Neural crest cell (in vitro differentiated cells): ENCODE results near the gene ELAVL4. TPM values are rescaled to one million over a fixed set of nuclear protein-coding genes. Genes with fewer than 3 reads are reported as not detected.

Experiments
- DNase-seq: peaks from one replicate; pipeline ENCODE4 v3.0.0; 2021; ENCODE audit warnings: low read depth, mixed read lengths, low spot score
- H3K27ac Mint-ChIP-seq: one replicate; pipeline ENCODE4 v1.8.0; 2021; ENCODE audit warnings: mild to moderate bottlenecking, mixed read lengths; ENCODE audit not compliant: unreplicated experiment
- H3K27me3 Mint-ChIP-seq: 2 replicates; pipeline ENCODE4 v1.8.0; 2021; ENCODE audit warnings: low read depth, mild to moderate bottlenecking, mixed read lengths
- H3K36me3 Mint-ChIP-seq: 2 replicates; pipeline ENCODE4 v1.8.0; 2021; ENCODE audit warnings: low read depth, mild to moderate bottlenecking, mixed read lengths
- H3K4me1 Mint-ChIP-seq: 2 replicates; pipeline ENCODE4 v1.8.0; 2021; ENCODE audit warnings: mixed read lengths
- H3K4me3 Mint-ChIP-seq: one replicate; pipeline ENCODE4 v1.8.0; 2021; ENCODE audit warnings: mild to moderate bottlenecking, mixed read lengths
- H3K9me3 Mint-ChIP-seq: 2 replicates; pipeline ENCODE4 v1.8.0; 2021; ENCODE audit warnings: mixed read lengths
- long read RNA-seq: library from polyadenylated mRNA; unstranded; transcript quantifications from one replicate; pipeline ENCODE4 v2.0.0, GENCODE V29; 2020
- total RNA-seq: library from RNA; stranded (reverse); gene quantifications from 2 replicates; pipeline ENCODE4 v1.2.1, GENCODE V29; 2021
- TF ChIP-seq, protein P1 (sequence below): fragments of 200-600 bp; sonication (generic); conservative IDR thresholded peaks from 2 replicates; pipeline ENCODE4 v1.5.0; 2021; ENCODE audit warnings: antibody characterized with exemption, mild to moderate bottlenecking

Gene ELAVL4
- total RNA-seq = 0.77 and 1.7 TPM in 2 replicates
- long read RNA-seq, partial matches to known transcripts = 0 of 7 reads
- long read RNA-seq, other reads (novel, unspliced or antisense) = 3 of 7 reads

DNA sequence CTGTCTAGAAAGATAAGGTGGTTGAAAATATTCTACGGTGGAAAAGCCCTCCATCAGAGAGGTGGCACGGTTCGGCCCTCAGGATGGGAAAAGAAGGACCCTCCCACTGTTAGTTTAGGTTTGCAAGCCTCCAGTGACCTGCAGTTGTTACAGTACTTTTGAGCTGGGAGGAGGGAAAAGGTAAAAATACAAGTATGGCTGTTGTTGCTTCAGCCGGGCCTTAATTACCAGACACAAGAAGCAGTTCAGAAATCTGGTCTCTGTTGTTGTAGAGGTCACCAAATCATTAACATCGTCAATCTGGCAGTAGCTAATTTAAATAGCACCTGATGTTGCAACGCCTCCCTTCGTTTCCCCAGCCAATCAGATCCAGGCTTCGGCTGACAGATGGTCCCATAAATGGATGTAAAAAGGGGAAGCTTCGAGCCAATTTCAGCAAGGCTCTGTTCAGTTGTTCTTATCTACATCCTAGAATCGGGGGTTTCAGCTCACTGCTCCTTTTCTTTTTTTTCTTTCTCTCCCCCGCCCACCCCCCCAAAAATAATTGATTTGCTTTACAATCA, at the start of gene ELAVL4:
Gene ELAVL4 (plus strand): TSS at position 424 of the 563 bp plus-strand sequence. CDS start 270 bp downstream, outside the sequence.
- Mint-ChIP-seq H3K27ac (no peak within 1 kb of the TSS), H3K9me3 (peaks cover 25% of the 10 kb centered on the region), H3K4me3 (no peak within 1 kb of the TSS), H3K27me3 (no peaks in the 10 kb centered on the region), H3K4me1 (no peaks in the 10 kb centered on the region), H3K36me3 (no peaks in the 10 kb centered on the region)
- TF ChIP-seq, protein P1, sequence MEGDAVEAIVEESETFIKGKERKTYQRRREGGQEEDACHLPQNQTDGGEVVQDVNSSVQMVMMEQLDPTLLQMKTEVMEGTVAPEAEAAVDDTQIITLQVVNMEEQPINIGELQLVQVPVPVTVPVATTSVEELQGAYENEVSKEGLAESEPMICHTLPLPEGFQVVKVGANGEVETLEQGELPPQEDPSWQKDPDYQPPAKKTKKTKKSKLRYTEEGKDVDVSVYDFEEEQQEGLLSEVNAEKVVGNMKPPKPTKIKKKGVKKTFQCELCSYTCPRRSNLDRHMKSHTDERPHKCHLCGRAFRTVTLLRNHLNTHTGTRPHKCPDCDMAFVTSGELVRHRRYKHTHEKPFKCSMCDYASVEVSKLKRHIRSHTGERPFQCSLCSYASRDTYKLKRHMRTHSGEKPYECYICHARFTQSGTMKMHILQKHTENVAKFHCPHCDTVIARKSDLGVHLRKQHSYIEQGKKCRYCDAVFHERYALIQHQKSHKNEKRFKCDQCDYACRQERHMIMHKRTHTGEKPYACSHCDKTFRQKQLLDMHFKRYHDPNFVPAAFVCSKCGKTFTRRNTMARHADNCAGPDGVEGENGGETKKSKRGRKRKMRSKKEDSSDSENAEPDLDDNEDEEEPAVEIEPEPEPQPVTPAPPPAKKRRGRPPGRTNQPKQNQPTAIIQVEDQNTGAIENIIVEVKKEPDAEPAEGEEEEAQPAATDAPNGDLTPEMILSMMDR = no peak
- DNase-seq = no peak

DNA sequence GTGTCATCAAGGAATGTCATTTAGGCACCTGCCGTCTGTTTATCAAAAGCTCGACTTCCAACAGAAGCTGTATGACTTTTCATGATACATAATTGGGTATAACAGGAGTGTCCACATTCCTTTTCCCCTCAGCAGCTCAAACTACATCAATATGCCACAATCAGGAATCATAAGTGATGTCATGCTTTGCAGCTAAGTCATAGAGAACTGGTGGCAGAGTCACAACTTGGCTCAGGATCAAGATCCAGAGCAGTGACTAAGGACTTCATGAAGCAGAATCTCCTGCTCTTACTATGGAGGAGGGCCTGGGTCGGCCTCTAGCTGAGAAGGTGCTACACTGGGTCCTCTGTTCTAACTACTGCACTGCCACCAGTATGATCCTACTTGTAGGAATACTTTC, 48.4 kb upstream of the ELAVL4 start:
- TF ChIP-seq, protein P1 = no peak
- peaks cover 45% of the 10 kb centered on the region for H3K9me3 Mint-ChIP-seq
- H3K4me1 Mint-ChIP-seq = no peaks in the 10 kb centered on the region
- no peak overlapping the region for H3K27ac Mint-ChIP-seq
- peaks cover 2% of the 10 kb centered on the region for H3K36me3 Mint-ChIP-seq
- H3K27me3 Mint-ChIP-seq = no peaks in the 10 kb centered on the region
- DNase-seq = no peak
- H3K4me3 Mint-ChIP-seq = no peak overlapping the region

DNA sequence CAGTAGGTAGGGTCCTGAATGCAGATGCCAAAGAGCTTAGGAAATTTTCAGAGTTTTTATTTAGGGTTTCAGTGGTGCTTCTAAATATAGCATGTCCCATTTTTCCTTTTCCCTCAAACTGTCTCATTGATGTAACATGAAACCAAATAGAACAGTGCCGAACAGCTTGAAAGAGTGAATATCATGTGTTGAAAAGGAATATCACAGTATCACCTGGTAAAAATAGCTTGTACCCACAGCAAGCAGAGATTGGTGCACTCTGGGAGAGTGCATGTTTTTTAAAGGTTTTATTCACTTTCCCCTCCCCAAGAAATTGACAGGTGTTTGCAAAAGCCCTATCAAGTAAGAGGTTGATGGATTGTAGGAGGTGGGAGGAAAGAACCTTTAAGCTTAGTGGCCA, 41.9 kb upstream of the ELAVL4 start:
- TF ChIP-seq, protein P1 = no peak
- Mint-ChIP-seq H3K4me3 (no peak overlapping the region), H3K36me3 (peaks cover 4% of the 10 kb centered on the region), H3K27me3 (no peaks in the 10 kb centered on the region), H3K27ac (no peak overlapping the region), H3K4me1 (no peaks in the 10 kb centered on the region), H3K9me3 (peaks cover 39% of the 10 kb centered on the region)
- no peak for DNase-seq

DNA sequence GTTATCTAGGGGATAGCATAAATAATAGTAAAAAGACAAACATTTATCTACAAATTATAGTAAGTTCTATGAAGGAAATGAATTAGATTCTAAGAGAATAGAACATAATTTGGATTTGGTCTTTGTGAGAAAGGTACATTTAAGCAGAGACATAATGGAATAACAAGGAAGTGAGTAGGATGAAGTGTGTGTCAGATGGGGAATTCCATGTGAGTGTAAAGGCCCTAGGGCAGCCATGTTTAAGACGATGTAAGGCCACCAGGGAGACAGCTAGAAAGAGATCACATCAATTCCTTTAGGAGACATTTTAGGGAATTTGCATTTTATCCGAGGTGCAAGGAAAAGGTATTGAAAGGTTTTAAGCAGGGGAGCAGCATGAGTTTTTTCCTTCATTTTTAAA, 33.8 kb upstream of the ELAVL4 start:
- TF ChIP-seq, protein P1 = no peak
- H3K4me1 Mint-ChIP-seq = no peaks in the 10 kb centered on the region
- no peak overlapping the region for H3K4me3 Mint-ChIP-seq
- DNase-seq = no peak
- no peaks in the 10 kb centered on the region for H3K27me3 Mint-ChIP-seq
- H3K9me3 Mint-ChIP-seq = peaks cover 26% of the 10 kb centered on the region
- H3K27ac Mint-ChIP-seq = no peak overlapping the region
- peaks cover 5% of the 10 kb centered on the region for H3K36me3 Mint-ChIP-seq

DNA sequence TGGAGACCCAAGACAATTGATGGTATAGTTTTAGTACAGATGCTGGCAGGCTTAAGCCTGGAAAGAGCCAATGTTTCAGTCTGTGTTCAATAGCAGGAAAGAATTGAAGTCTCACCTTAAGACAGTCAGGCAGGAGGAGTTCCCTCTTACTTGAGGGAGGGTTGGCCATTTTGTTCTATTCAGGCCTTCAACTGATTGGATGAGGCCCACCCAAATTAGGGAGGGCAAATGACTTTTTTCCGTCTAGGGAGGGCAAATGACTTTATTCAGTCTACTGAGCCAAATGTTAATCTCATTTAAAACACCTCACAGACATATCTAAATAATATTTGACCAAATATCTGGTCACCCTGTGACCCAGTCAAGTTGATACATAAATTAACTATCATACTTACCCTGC, 31.4 kb upstream of the ELAVL4 start:
- H3K9me3 Mint-ChIP-seq = peaks cover 23% of the 10 kb centered on the region
- TF ChIP-seq, protein P1 = no peak
- H3K36me3 Mint-ChIP-seq = peaks cover 3% of the 10 kb centered on the region
- H3K4me3 Mint-ChIP-seq = no peak overlapping the region
- H3K4me1 Mint-ChIP-seq = no peaks in the 10 kb centered on the region
- no peak for DNase-seq
- no peaks in the 10 kb centered on the region for H3K27me3 Mint-ChIP-seq
- H3K27ac Mint-ChIP-seq = no peak overlapping the region
